HG03521 (cell line): ENCODE data around the gene NFKB2.

Experiments
- ATAC-seq: cut with Tn5 transposase; IDR thresholded peaks from one replicate; pipeline ENCODE4 v1.9.1; 2021; ENCODE audit warnings: mild to moderate bottlenecking, moderate library complexity; ENCODE audit not compliant: unreplicated experiment

NFKB2 gene

GRCh38 chr10:102394079-102394800 is 1.3 kb upstream of the NFKB2 start:
- ATAC-seq: peak; percentile 77

- ATAC-seq: peak; percentile 1
Observed at GRCh38 chr10:102394801-102395399, 605 bp upstream of the NFKB2 start.

- no peak for ATAC-seq
Observed at GRCh38 chr10:102396317-102396650, 779 bp downstream of the NFKB2 start.

DNA sequence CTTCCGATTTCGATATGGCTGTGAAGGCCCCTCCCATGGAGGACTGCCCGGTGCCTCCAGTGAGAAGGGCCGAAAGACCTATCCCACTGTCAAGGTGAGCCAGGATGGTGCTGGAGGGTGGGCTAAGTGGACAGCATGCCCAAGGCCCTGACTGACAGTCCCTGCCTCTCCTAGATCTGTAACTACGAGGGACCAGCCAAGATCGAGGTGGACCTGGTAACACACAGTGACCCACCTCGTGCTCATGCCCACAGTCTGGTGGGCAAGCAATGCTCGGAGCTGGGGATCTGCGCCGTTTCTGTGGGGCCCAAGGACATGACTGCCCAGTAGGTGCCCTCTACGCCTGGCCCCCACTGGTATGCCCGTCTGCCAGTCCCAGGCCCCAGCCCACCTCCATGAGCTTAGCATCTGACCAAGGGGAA is 1.2 kb downstream of the NFKB2 start:
- ATAC-seq: no peak

GRCh38 chr10:102397222-102398171 is 2.0 kb downstream of the NFKB2 start:
- ATAC-seq: no peak

DNA sequence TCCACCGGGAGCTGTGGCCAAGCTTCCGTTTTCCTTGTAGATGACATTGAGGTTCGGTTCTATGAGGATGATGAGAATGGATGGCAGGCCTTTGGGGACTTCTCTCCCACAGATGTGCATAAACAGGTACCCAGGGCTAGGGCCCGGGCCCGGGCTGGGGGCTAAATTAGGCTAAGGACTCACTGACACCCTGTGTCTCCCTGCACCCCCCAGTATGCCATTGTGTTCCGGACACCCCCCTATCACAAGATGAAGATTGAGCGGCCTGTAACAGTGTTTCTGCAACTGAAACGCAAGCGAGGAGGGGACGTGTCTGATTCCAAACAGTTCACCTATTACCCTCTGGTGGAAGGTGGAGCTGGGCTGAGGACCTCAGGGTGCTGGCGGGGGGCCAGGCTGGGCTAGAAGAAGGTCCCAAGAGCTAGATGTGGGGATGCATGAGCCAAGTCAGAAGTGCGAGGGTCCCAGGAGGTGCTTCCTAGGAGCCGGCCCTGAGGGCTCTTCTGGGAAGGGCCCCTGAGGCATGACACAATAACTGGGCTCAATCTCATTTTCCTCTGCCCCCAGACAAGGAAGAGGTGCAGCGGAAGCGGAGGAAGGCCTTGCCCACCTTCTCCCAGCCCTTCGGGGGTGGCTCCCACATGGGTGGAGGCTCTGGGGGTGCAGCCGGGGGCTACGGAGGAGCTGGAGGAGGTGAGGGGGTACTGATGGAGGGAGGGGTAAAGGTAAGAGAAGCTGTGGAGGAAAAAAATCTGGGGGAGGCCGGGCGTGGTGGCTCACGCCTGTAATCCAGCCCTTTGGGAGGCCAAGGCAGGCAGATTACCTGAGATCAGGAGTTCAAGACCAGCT is 2.9 kb downstream of the NFKB2 start:
- ATAC-seq: no peak

DNA sequence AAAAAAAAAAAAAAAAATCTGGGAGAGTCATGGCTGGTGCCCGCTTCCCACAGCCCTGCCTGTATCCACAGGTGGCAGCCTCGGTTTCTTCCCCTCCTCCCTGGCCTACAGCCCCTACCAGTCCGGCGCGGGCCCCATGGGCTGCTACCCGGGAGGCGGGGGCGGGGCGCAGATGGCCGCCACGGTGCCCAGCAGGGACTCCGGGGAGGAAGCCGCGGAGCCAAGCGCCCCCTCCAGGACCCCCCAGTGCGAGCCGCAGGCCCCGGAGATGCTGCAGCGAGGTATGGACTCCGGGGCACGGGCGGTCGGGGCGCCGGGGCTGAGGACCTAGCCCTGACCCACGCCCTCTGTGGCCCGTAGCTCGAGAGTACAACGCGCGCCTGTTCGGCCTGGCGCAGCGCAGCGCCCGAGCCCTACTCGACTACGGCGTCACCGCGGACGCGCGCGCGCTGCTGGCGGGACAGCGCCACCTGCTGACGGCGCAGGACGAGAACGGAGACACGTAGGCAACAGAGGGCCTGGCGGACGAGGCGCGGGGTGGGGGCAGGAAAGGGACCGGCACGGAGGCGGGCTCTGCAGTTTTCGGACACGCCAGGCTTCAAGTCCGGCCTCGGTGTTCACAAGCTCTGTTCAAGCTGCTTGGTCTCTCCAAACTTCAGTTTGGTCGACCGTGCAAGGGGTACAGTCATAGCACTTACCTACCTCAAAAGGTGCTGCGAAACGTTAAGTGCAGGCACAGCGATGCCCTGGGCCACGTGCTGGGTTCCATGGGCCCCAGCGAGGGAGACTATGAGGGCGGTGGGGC is 3.9 kb downstream of the NFKB2 start:
- ATAC-seq: peak; percentile 36

DNA sequence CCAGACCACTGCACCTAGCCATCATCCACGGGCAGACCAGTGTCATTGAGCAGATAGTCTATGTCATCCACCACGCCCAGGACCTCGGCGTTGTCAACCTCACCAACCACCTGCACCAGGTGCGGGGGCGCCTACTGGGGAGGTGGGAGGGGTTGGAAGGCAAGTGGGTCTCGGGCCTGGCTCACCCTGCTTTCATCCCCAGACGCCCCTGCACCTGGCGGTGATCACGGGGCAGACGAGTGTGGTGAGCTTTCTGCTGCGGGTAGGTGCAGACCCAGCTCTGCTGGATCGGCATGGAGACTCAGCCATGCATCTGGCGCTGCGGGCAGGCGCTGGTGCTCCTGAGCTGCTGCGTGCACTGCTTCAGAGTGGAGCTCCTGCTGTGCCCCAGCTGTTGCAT is 4.6 kb downstream of the NFKB2 start:
- ATAC-seq: no peak

DNA sequence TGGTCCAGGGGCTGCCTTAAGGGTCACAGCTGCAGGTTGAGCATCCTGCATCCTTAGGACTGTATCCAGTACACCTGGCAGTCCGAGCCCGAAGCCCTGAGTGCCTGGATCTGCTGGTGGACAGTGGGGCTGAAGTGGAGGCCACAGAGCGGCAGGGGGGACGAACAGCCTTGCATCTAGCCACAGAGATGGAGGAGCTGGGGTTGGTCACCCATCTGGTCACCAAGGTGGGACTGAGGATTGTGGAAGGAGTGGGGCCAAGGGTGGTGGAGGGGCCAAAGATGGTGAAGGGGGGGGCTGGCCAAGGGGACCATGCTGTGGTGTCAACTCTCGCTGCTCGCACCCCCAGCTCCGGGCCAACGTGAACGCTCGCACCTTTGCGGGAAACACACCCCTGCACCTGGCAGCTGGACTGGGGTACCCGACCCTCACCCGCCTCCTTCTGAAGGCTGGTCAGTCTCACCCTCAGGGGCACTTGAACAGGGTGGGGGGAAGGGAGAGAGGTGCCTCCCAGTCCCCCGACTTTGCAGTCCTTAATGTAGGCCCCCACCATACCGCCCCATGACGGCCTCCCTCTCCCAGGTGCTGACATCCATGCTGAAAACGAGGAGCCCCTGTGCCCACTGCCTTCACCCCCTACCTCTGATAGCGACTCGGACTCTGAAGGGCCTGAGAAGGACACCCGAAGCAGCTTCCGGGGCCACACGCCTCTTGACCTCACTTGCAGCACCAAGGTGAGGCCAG is 5.3 kb downstream of the NFKB2 start:
- no peak for ATAC-seq

GRCh38 chr10:102401342-102401654 is 5.8 kb downstream of the NFKB2 start:
- no peak for ATAC-seq

DNA sequence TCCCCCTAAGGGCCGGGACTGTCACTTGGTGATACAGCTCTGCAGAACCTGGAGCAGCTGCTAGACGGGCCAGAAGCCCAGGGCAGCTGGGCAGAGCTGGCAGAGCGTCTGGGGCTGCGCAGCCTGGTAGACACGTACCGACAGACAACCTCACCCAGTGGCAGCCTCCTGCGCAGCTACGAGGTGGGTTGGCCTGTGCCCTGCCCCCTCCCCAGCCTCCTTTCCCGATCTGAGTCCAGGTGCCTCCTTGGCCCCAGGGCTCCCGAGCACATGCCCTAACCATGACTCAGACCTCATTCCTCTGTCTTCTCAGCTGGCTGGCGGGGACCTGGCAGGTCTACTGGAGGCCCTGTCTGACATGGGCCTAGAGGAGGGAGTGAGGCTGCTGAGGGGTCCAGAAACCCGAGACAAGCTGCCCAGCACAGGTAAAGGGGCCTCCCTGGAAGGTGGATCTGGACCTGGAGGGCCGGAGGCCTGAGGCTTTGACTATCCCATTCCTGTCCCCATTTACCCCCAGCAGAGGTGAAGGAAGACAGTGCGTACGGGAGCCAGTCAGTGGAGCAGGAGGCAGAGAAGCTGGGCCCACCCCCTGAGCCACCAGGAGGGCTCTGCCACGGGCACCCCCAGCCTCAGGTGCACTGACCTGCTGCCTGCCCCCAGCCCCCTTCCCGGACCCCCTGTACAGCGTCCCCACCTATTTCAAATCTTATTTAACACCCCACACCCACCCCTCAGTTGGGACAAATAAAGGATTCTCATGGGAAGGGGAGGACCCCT is 6.4 kb downstream of the NFKB2 start:
- ATAC-seq: no peak

DNA sequence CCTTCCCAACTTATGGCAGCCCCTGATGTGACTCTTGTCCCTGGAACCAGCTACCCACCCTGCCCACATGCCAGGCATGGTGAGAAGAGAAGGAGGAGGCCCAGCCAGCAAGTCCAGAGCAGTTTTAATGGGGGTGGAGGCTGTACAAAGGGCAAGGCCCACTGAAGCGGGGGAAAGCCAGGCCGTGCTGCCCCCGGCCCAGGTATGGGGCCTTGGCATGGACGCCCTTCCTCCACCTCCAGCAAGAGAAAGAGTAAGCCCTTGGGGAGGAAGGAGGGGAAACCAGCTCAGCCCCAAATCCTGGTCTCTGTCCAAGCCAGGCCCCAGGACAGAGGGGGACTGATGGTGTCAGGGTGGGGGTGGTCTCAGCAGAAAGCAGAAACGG is 7.0 kb downstream of the NFKB2 start:
- no peak for ATAC-seq

GRCh38 chr10:102403115-102403514 is 7.6 kb downstream of the NFKB2 start:
- no peak for ATAC-seq

GRCh38 chr10:102404361-102405107 is 9.0 kb downstream of the NFKB2 start:
- ATAC-seq: no peak

DNA sequence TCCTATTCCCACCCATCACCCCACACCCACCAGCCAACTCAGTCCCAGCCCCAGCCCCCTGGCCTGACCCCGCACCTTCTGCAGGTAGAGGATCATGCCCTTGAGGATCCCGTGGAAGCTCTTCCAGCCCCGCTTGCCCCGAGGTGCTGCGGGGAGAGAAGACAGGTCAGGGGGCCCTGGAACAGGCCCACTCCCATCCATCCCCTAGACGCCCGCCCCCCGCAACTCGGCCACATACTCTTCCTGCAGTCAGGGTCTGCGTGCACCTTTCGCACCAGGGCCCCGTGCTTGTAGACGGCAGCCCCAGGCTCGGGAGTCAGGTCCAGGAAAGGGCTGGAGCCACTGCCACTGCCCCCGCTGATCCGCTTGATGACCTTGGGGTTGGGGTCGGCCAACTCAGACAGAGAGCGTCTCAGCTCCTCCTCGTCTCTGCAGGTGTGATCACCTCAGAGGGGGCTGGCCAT is 9.6 kb downstream of the NFKB2 start:
- no peak for ATAC-seq

DNA sequence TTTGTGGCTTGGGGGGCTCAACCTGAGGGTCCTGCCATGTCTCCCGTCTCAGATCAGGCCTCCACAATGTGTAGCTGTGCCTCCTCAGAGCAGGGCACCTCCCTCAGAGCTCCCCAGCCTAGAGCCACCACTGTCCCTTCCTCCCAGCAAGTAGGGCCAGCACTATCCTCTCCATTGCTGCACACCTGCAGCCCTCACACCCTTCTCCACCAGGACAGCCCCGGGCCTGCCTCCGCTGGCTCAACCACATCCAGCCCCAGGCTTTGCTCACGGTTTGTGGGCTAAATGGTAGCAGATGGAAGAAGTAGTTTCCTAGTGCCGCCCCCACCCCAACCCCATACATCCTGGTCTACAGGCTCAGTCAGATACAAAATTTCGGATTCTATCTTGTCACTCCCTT is 10.1 kb downstream of the NFKB2 start:
- no peak for ATAC-seq

DNA sequence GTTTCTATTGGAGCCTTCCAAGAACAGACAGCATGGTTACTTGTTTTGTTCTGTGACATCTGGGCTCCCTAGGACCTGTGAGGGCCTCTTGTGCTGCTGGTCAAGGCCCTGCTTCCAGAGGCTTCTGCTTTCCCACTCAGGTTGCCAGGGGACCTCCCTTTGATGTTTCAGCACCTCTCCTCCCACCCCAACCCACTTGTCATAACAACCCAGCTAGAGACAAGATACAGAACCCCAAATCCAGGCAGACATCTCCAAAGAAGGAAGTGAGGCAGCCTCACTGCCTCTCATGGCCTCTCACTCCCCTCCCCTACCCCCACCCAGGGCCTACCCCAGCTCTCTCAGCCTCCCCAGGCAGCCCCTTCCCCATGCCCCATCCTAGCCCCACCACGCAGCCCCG is 11.3 kb downstream of the NFKB2 start:
- no peak for ATAC-seq
